Activated naive CD8-positive, alpha-beta T cell treated with anti-CD3 and anti-CD28 coated beads, Interleukin-2, amount 50 U/mL, for 24 hours (primary cell): Measurements from ENCODE around the gene PPFIBP1.

ENCODE experiments used
- ATAC-seq: fragments of 150-1000 bp; cut with Tn5 transposase; one replicate; pipeline ENCODE4 v1.10.0; 2021
- DNase-seq: peaks from one replicate; pipeline ENCODE4 v3.0.0; 2021
- H3K27ac Mint-ChIP-seq: one replicate; pipeline ENCODE4 v1.8.0; 2021; ENCODE audit warnings: mild to moderate bottlenecking, mixed read lengths
- H3K27me3 Mint-ChIP-seq: one replicate; pipeline ENCODE4 v1.8.0; 2021; ENCODE audit warnings: mixed read lengths
- H3K36me3 Mint-ChIP-seq: one replicate; pipeline ENCODE4 v1.8.0; 2021; ENCODE audit warnings: low read depth, mixed read lengths
- H3K4me1 Mint-ChIP-seq: one replicate; pipeline ENCODE4 v1.8.0; 2021; ENCODE audit warnings: mixed read lengths
- H3K4me3 Mint-ChIP-seq: one replicate; pipeline ENCODE4 v1.8.0; 2021; ENCODE audit warnings: mild to moderate bottlenecking, moderate library complexity, mixed read lengths
- H3K9me3 Mint-ChIP-seq: one replicate; pipeline ENCODE4 v1.8.0; 2021; ENCODE audit warnings: mixed read lengths

Gene PPFIBP1

GRCh38 chr12:27672051-27672450 is 148.0 kb downstream of the PPFIBP1 start:
- Mint-ChIP-seq H3K9me3 (no peaks in the 10 kb centered on the region), H3K4me1 (no peaks in the 10 kb centered on the region), H3K27me3 (no peaks in the 10 kb centered on the region), H3K4me3 (no peak overlapping the region), H3K27ac (no peak overlapping the region), H3K36me3 (no peaks in the 10 kb centered on the region)
- no peak for DNase-seq
- no peak for ATAC-seq

GRCh38 chr12:27672643-27673042 is 148.6 kb downstream of the PPFIBP1 start:
- Mint-ChIP-seq H3K27me3 (no peaks in the 10 kb centered on the region), H3K27ac (no peak overlapping the region), H3K4me1 (no peaks in the 10 kb centered on the region), H3K9me3 (no peaks in the 10 kb centered on the region), H3K36me3 (no peaks in the 10 kb centered on the region), H3K4me3 (no peak overlapping the region)
- no peak for DNase-seq
- no peak for ATAC-seq

GRCh38 chr12:27673101-27673718 is 149.2 kb downstream of the PPFIBP1 start:
- Mint-ChIP-seq H3K4me3 (no peak overlapping the region), H3K27me3 (no peaks in the 10 kb centered on the region), H3K4me1 (no peaks in the 10 kb centered on the region), H3K36me3 (no peaks in the 10 kb centered on the region), H3K9me3 (no peaks in the 10 kb centered on the region), H3K27ac (no peak overlapping the region)
- DNase-seq (no peak), ATAC-seq (no peak)

- no peak for DNase-seq
- Mint-ChIP-seq H3K27me3 (no peaks in the 10 kb centered on the region), H3K27ac (no peak overlapping the region), H3K9me3 (no peaks in the 10 kb centered on the region), H3K4me1 (no peaks in the 10 kb centered on the region), H3K36me3 (no peaks in the 10 kb centered on the region), H3K4me3 (no peak overlapping the region)
- ATAC-seq = no peak
Measured at GRCh38 chr12:27674989-27675388, 151.0 kb downstream of the PPFIBP1 start.

GRCh38 chr12:27680619-27681018 is 156.6 kb downstream of the PPFIBP1 start:
- Mint-ChIP-seq H3K27ac (no peak overlapping the region), H3K36me3 (no peaks in the 10 kb centered on the region), H3K27me3 (no peaks in the 10 kb centered on the region), H3K4me1 (no peaks in the 10 kb centered on the region), H3K4me3 (no peak overlapping the region), H3K9me3 (no peaks in the 10 kb centered on the region)
- ATAC-seq = no peak
- DNase-seq = no peak

- DNase-seq (no peak), ATAC-seq (no peak)
- Mint-ChIP-seq H3K27me3 (no peaks in the 10 kb centered on the region), H3K36me3 (no peaks in the 10 kb centered on the region), H3K9me3 (no peaks in the 10 kb centered on the region), H3K27ac (no peak overlapping the region), H3K4me3 (no peak overlapping the region), H3K4me1 (no peaks in the 10 kb centered on the region)
Measured at GRCh38 chr12:27682534-27682933, 158.5 kb downstream of the PPFIBP1 start.

GRCh38 chr12:27685274-27685673 is 161.3 kb downstream of the PPFIBP1 start:
- no peak for DNase-seq
- no peaks in the 10 kb centered on the region for H3K4me1 Mint-ChIP-seq
- H3K9me3 Mint-ChIP-seq = no peaks in the 10 kb centered on the region
- no peak overlapping the region for H3K4me3 Mint-ChIP-seq
- H3K27ac Mint-ChIP-seq = no peak overlapping the region
- no peaks in the 10 kb centered on the region for H3K27me3 Mint-ChIP-seq
- no peaks in the 10 kb centered on the region for H3K36me3 Mint-ChIP-seq
- ATAC-seq = no peak

GRCh38 chr12:27686147-27686546 is 162.1 kb downstream of the PPFIBP1 start:
- ATAC-seq (no peak), DNase-seq (no peak)
- no peak overlapping the region for H3K4me3 Mint-ChIP-seq
- no peaks in the 10 kb centered on the region for H3K9me3 Mint-ChIP-seq
- no peaks in the 10 kb centered on the region for H3K27me3 Mint-ChIP-seq
- H3K27ac Mint-ChIP-seq = no peak overlapping the region
- H3K36me3 Mint-ChIP-seq = no peaks in the 10 kb centered on the region
- H3K4me1 Mint-ChIP-seq = no peaks in the 10 kb centered on the region

- no peaks in the 10 kb centered on the region for H3K27me3 Mint-ChIP-seq
- H3K27ac Mint-ChIP-seq = no peak overlapping the region
- H3K36me3 Mint-ChIP-seq = peaks cover 3% of the 10 kb centered on the region
- DNase-seq (no peak), ATAC-seq (no peak)
- no peak overlapping the region for H3K4me3 Mint-ChIP-seq
- no peaks in the 10 kb centered on the region for H3K9me3 Mint-ChIP-seq
- no peaks in the 10 kb centered on the region for H3K4me1 Mint-ChIP-seq
Measured at GRCh38 chr12:27688671-27689070, 164.7 kb downstream of the PPFIBP1 start.

- no peaks in the 10 kb centered on the region for H3K9me3 Mint-ChIP-seq
- peaks cover 3% of the 10 kb centered on the region for H3K36me3 Mint-ChIP-seq
- no peak for DNase-seq
- no peaks in the 10 kb centered on the region for H3K4me1 Mint-ChIP-seq
- H3K4me3 Mint-ChIP-seq = no peak overlapping the region
- no peak for ATAC-seq
- H3K27me3 Mint-ChIP-seq = no peaks in the 10 kb centered on the region
- H3K27ac Mint-ChIP-seq = no peak overlapping the region
Measured at GRCh38 chr12:27689558-27690180, 165.7 kb downstream of the PPFIBP1 start.

GRCh38 chr12:27693403-27693802 is 169.4 kb downstream of the PPFIBP1 start:
- H3K36me3 Mint-ChIP-seq = peaks cover 3% of the 10 kb centered on the region

GRCh38 chr12:27695556-27696292 is 171.7 kb downstream of the PPFIBP1 start:
- no peaks in the 10 kb centered on the region for H3K27me3 Mint-ChIP-seq
- no peaks in the 10 kb centered on the region for H3K9me3 Mint-ChIP-seq

More at GRCh38 chr12:27693403-27693802, 169.4 kb downstream of the PPFIBP1 start:
- Mint-ChIP-seq H3K27ac (no peak overlapping the region), H3K4me1 (no peaks in the 10 kb centered on the region), H3K9me3 (no peaks in the 10 kb centered on the region), H3K4me3 (no peak overlapping the region), H3K27me3 (no peaks in the 10 kb centered on the region)
- no peak for ATAC-seq
- DNase-seq = no peak

GRCh38 chr12:27696293-27696652 is 172.3 kb downstream of the PPFIBP1 start, which contains the start of gene REP15:
TSS of gene REP15 (plus strand) at chr12:27696447. CDS start at chr12:27696563, 116 bp downstream.
- Mint-ChIP-seq H3K36me3 (peaks cover 3% of the 10 kb centered on the region), H3K9me3 (no peaks in the 10 kb centered on the region), H3K4me3 (no peak within 1 kb of the TSS), H3K4me1 (no peaks in the 10 kb centered on the region), H3K27me3 (peaks cover 2% of the 10 kb centered on the region), H3K27ac (no peak within 1 kb of the TSS)
- ATAC-seq = no peak
- DNase-seq = no peak

More at GRCh38 chr12:27695556-27696292, 171.7 kb downstream of the PPFIBP1 start:
- no peak overlapping the region for H3K4me3 Mint-ChIP-seq
- no peaks in the 10 kb centered on the region for H3K4me1 Mint-ChIP-seq
- ATAC-seq = no peak
- H3K27ac Mint-ChIP-seq = no peak overlapping the region
- peaks cover 3% of the 10 kb centered on the region for H3K36me3 Mint-ChIP-seq
- DNase-seq = no peak

- Mint-ChIP-seq H3K4me1 (no peaks in the 10 kb centered on the region), H3K4me3 (no peak overlapping the region), H3K27ac (no peak overlapping the region), H3K36me3 (no peaks in the 10 kb centered on the region), H3K9me3 (no peaks in the 10 kb centered on the region), H3K27me3 (peaks cover 2% of the 10 kb centered on the region)
- no peak for DNase-seq
- ATAC-seq = no peak
Measured at GRCh38 chr12:27696864-27697564, 173.0 kb downstream of the PPFIBP1 start.
